Activated T-helper 2 cell treated with anti-CD3 and anti-CD28 coated beads, Interferon-gamma antibody, Interleukin-2, Interleukin-4, amounts not matched to agents 10 μg/mL and 5 μg/mL and 100 μg/mL, durations not matched to agents 14 hours and 24 hours and 36 hours (primary cell): ENCODE results near the gene CMIP. TPM values are rescaled to one million over a fixed set of nuclear protein-coding genes. Genes with fewer than 3 reads are reported as not detected.
A peak's percentile ranks its signal among the peaks of the same experiment; 100 is the strongest.

Source experiments
- DNase-seq: peaks from one replicate; pipeline ENCODE4 v3.0.0; 2021; ENCODE audit warnings: low spot score
- H3K27ac Mint-ChIP-seq: one replicate; pipeline ENCODE4 v1.8.0; 2021; ENCODE audit warnings: mixed read lengths
- H3K27me3 Mint-ChIP-seq: one replicate; pipeline ENCODE4 v1.8.0; 2021; ENCODE audit warnings: low read depth, mixed read lengths
- H3K36me3 Mint-ChIP-seq: one replicate; pipeline ENCODE4 v1.8.0; 2021; ENCODE audit warnings: low read depth, mixed read lengths
- H3K4me1 Mint-ChIP-seq: one replicate; pipeline ENCODE4 v1.8.0; 2021; ENCODE audit warnings: low read depth, mixed read lengths
- H3K4me3 Mint-ChIP-seq: one replicate; pipeline ENCODE4 v1.8.0; 2021; ENCODE audit warnings: low read depth, mild to moderate bottlenecking, moderate library complexity, mixed read lengths
- H3K9me3 Mint-ChIP-seq: one replicate; pipeline ENCODE4 v1.8.0; 2021; ENCODE audit warnings: mixed read lengths
- intact Hi-C: fragments of 100-400 bp; cut with micrococcal nuclease; formaldehyde crosslinking; loops from one replicate; pipeline ENCODE4 v1.15.1; 2023
- total RNA-seq: library from RNA; stranded (reverse); gene quantifications from 2 replicates; pipeline ENCODE4 v1.2.3, GENCODE V29; 2022

The CMIP gene
- total RNA-seq, 1 donor from 2014 or later = 68.0 TPM

GRCh38 chr16:81472391-81472790 lies 27.8 kb downstream of the CMIP start:
- DNase-seq = no peak
- intact Hi-C loops = no loop called here
- H3K4me1 Mint-ChIP-seq = peaks cover 74% of the 10 kb centered on the region
- no peak overlapping the region for H3K4me3 Mint-ChIP-seq
- H3K27ac Mint-ChIP-seq = no peak overlapping the region
- no peaks in the 10 kb centered on the region for H3K9me3 Mint-ChIP-seq
- H3K36me3 Mint-ChIP-seq = peaks cover 42% of the 10 kb centered on the region
- no peaks in the 10 kb centered on the region for H3K27me3 Mint-ChIP-seq

- no peak overlapping the region for H3K27ac Mint-ChIP-seq
- H3K4me1 Mint-ChIP-seq = peaks cover 79% of the 10 kb centered on the region
- H3K27me3 Mint-ChIP-seq = no peaks in the 10 kb centered on the region
- intact Hi-C loops = no loop called here
- no peak overlapping the region for H3K4me3 Mint-ChIP-seq
- H3K9me3 Mint-ChIP-seq = no peaks in the 10 kb centered on the region
- DNase-seq = no peak
- H3K36me3 Mint-ChIP-seq = peaks cover 42% of the 10 kb centered on the region
Measured at GRCh38 chr16:81473066-81473488, 28.5 kb downstream of the CMIP start.

GRCh38 chr16:81473558-81473957 lies 28.9 kb downstream of the CMIP start:
- H3K27me3 Mint-ChIP-seq = no peaks in the 10 kb centered on the region
- H3K4me3 Mint-ChIP-seq = no peak overlapping the region
- H3K9me3 Mint-ChIP-seq = no peaks in the 10 kb centered on the region
- DNase-seq = no peak
- H3K4me1 Mint-ChIP-seq = peaks cover 79% of the 10 kb centered on the region
- intact Hi-C loops = no loop called here
- peaks cover 39% of the 10 kb centered on the region for H3K36me3 Mint-ChIP-seq
- H3K27ac Mint-ChIP-seq = no peak overlapping the region

GRCh38 chr16:81473969-81474959 lies 29.7 kb downstream of the CMIP start:
- no peak for DNase-seq
- H3K4me1 Mint-ChIP-seq = peaks cover 79% of the 10 kb centered on the region
- no peaks in the 10 kb centered on the region for H3K27me3 Mint-ChIP-seq
- H3K9me3 Mint-ChIP-seq = no peaks in the 10 kb centered on the region
- no peak overlapping the region for H3K4me3 Mint-ChIP-seq
- no peak overlapping the region for H3K27ac Mint-ChIP-seq
- intact Hi-C loops = no loop called here
- peaks cover 40% of the 10 kb centered on the region for H3K36me3 Mint-ChIP-seq

GRCh38 chr16:81477697-81478693 lies 33.4 kb downstream of the CMIP start:
- intact Hi-C loops = no loop called here
- H3K27ac Mint-ChIP-seq = no peak overlapping the region
- no peak overlapping the region for H3K4me3 Mint-ChIP-seq
- H3K27me3 Mint-ChIP-seq = no peaks in the 10 kb centered on the region
- H3K9me3 Mint-ChIP-seq = no peaks in the 10 kb centered on the region
- H3K4me1 Mint-ChIP-seq = peaks cover 84% of the 10 kb centered on the region
- peaks cover 54% of the 10 kb centered on the region for H3K36me3 Mint-ChIP-seq
- no peak for DNase-seq

- Mint-ChIP-seq H3K36me3 (peaks cover 53% of the 10 kb centered on the region), H3K27ac (no peak overlapping the region), H3K4me3 (no peak overlapping the region), H3K4me1 (peaks cover 80% of the 10 kb centered on the region), H3K9me3 (no peaks in the 10 kb centered on the region), H3K27me3 (no peaks in the 10 kb centered on the region)
- intact Hi-C loops = no loop called here
- no peak for DNase-seq
Measured at GRCh38 chr16:81478876-81479511, 34.4 kb downstream of the CMIP start.

- no peak for DNase-seq
- no peaks in the 10 kb centered on the region for H3K9me3 Mint-ChIP-seq
- H3K27me3 Mint-ChIP-seq = no peaks in the 10 kb centered on the region
- H3K4me1 Mint-ChIP-seq = peaks cover 70% of the 10 kb centered on the region
- H3K36me3 Mint-ChIP-seq = peaks cover 42% of the 10 kb centered on the region
- H3K4me3 Mint-ChIP-seq = no peak overlapping the region
- intact Hi-C loops = loop anchor here (5.0 kb wide), 1 partner anchor 42 kb away; no protein-coding TSS in a partner anchor
- peak overlapping the region; percentile 12 for H3K27ac Mint-ChIP-seq
Measured at GRCh38 chr16:81480606-81481206, 36.1 kb downstream of the CMIP start.

GRCh38 chr16:81481207-81481821 lies 36.7 kb downstream of the CMIP start:
- intact Hi-C loops = loop anchor here (5.0 kb wide), 1 partner anchor 41 kb away; no protein-coding TSS in a partner anchor
- DNase-seq = no peak
- Mint-ChIP-seq H3K9me3 (no peaks in the 10 kb centered on the region), H3K4me1 (peaks cover 65% of the 10 kb centered on the region), H3K27me3 (no peaks in the 10 kb centered on the region), H3K4me3 (no peak overlapping the region), H3K36me3 (peaks cover 37% of the 10 kb centered on the region), H3K27ac (peak overlapping the region; percentile 68)

GRCh38 chr16:81482329-81483063 lies 37.9 kb downstream of the CMIP start:
- Mint-ChIP-seq H3K9me3 (no peaks in the 10 kb centered on the region), H3K4me3 (no peak overlapping the region), H3K4me1 (peaks cover 54% of the 10 kb centered on the region), H3K36me3 (peaks cover 29% of the 10 kb centered on the region), H3K27me3 (no peaks in the 10 kb centered on the region), H3K27ac (no peak overlapping the region)
- intact Hi-C loops = loop anchor here (5.0 kb wide), 1 partner anchor 40 kb away; no protein-coding TSS in a partner anchor
- DNase-seq = no peak

GRCh38 chr16:81483064-81483969 lies 38.7 kb downstream of the CMIP start:
- DNase-seq = no peak
- H3K4me3 Mint-ChIP-seq = no peak overlapping the region
- no peaks in the 10 kb centered on the region for H3K9me3 Mint-ChIP-seq
- H3K27me3 Mint-ChIP-seq = no peaks in the 10 kb centered on the region
- H3K36me3 Mint-ChIP-seq = peaks cover 29% of the 10 kb centered on the region
- intact Hi-C loops = loop anchor here (5.0 kb wide), 1 partner anchor 39 kb away; no protein-coding TSS in a partner anchor
- peaks cover 49% of the 10 kb centered on the region for H3K4me1 Mint-ChIP-seq
- peak overlapping the region; percentile 25 for H3K27ac Mint-ChIP-seq
